Muscle of back (tissue), 11 donors: ENCODE measurements around the gene CHRNA4. TPM values are rescaled to one million over a fixed set of nuclear protein-coding genes. Genes with fewer than 3 reads are reported as not detected.
"Not testable (repeated sequence)": the region's sequence is repeated elsewhere in the genome, so short reads cannot be mapped to it uniquely, and the experiment has no call there.

Source experiments
- DNase-seq, 3 donors: peaks; one replicate each; pipeline versions ENCODE4 v3.0.0 to v3.0.0-alpha.2; 2013
- polyA plus RNA-seq, 10 donors: library from polyadenylated mRNA; unstranded; fragments of 120-200 nt; gene quantifications; one replicate each; pipeline ENCODE4 v1.2.1, GENCODE V29; 2013; ENCODE audit not compliant: insufficient read length in 10 of 10

Gene CHRNA4
- polyA plus RNA-seq, 10 donors: 0.14 to 1.5 (median 0.61) TPM

DNA sequence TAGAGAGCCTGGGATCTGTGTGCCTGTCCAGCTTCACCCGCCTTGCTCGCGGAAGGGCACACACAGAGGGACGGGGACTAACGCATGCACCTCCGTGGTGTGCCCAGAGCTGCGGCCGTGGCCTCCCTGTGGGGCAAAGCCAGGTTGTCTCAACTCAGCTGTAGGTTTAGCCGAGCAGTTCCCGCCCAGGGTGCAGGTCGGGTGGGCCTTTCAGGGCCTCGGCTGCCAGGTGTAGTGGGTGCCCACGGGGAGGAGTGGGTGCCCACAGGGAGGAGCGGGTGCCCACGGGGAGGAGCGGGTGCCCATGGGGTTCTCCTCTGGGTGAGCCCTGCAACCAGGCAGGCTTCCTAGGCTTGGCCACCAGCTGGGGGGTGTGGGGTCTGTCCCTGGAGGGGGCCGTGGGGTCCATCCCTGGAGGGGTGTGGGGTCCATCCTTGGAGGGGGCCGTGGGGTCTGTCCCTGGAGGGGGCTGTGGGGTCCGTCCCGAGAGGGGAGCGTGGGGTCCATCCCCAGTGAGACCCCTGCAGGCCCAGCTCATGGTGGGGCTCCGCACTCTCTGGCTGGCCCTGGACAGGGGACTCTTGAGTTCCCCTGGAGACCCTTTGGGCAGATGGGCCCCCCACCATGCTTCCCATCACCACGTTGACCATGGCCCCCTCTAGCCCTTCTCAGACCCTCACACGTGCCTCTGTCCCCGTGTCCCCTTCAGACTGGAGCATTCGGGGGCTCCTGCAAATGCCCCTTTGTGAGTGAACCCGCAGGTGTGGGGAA, 37.8 kb upstream of the CHRNA4 start:
- DNase-seq: no peak

DNA sequence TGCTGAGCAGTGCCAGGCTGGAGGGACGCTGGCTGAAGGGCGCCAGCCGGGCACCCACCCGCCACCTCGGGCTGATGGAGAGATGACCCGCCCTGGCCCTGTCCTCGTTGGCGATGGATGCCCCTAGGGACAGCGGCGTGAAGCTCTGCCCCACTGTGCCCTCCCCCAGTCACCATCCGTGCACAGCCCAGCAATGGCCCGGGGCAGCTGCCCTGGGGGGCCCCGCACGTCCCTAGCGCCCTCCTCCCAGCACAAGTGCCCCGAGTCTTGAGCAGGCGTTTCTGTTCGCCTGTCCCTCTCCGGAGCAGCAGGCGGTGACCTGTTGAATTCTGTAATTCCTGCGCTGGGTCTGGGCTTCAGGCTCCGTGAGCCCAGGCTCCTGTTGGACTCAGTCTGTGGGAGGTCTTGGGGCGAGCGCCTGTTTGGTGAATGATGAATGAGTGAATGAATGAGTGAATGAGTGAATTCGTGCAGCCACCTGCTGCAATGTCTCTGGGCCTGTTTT, 36.8 kb upstream of the CHRNA4 start:
- no peak for DNase-seq

DNA sequence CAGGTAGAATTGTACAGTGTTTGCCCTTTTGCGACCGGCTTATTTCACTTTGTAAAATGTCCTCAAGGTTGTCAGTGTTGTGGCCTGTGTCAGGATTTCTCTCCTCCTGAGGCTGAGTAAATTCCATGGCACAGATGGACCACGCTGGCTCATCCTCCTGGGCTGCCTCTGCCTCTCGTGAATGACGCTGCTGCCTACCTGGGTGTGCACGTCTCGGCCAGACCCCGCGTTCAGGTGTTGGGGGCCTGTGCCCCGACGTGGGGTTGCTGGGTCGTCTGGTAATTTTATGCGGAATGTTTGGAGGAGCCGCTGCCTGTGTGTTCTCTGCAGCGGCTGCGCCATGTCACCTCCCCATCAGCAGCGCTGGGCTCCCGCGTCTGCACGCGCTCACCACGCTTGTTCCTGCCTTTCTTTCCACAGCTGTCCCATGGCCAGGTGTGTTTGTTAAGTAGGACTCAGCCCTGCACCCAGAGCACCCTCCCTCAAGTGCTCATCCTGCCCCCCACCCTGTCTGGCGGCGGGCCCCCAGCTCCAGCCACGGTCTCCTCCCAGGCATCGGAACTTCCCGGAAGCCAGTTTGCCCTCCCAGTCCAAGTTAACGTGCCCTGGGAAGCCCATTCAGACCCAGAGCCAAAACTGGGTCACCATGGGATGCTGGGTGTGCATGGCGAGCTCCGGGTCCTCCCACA, 36.1 kb upstream of the CHRNA4 start:
- no peak for DNase-seq

DNA sequence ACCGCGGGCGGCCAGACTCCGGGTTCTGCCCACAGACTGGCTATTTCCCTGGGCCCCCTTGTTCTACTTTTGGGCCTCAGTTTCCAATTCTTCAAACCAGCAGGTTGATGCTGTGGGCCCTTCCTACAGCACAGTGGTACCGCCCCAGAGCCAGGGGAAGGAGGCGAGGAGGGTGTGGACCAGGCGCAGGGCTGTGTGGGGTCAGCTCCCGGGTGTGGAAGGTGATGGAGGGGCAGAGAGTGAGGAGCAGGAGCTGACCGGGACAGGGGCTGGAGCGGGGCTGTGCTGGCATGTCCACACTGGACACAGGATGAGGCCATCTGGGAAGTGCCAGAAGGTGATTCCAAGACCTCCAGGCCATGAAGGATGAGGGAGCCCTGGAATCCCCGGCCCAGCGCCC, 35.2 kb upstream of the CHRNA4 start:
- no peak for DNase-seq

DNA sequence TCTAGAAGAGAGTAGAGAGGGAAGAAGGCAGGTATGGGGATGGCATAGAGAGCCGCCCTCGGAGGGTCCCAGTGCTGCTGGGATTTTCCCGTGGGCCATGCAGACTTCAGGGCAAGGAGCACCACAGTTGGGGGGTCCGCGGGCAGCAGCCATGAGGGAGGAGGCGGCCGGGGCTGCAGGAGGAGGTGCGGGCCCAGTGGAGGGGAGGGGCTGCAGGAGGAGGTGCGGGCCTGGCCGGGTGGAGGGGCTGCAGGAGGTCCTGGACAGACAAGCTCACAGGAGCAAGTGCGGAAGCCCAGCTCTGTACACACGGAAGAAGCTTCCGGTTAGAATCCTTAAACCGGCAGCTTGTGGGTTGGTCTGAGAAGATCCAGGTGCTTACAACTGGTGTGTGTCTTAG, 34.6 kb upstream of the CHRNA4 start:
- DNase-seq: no peak

DNA sequence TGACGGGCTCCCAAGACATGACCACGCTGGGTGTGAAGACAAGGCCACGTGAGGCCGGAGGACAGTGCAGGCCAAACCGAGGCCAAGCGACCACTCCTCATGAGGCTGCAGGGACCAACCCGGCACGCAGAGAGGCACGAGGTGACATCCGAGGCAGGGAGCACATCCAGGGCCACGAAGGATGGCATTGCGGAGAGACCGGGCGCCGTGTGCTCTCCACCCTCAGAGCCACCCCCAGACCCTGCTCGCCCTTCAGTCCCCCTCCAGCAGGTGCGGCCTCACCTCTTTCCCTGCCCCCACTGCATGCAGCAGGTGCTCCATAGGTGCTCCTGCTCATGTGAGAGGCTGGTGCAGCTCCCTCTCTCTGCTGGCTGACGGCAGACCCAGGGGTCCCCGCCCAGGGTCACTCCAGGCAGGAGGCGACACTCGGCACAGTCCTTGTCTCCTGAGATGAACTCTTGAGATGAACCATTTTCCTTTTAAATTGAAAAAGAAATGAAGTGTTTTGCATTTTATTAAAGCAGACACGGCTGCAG, 33.8 kb upstream of the CHRNA4 start:
- DNase-seq: no peak

DNA sequence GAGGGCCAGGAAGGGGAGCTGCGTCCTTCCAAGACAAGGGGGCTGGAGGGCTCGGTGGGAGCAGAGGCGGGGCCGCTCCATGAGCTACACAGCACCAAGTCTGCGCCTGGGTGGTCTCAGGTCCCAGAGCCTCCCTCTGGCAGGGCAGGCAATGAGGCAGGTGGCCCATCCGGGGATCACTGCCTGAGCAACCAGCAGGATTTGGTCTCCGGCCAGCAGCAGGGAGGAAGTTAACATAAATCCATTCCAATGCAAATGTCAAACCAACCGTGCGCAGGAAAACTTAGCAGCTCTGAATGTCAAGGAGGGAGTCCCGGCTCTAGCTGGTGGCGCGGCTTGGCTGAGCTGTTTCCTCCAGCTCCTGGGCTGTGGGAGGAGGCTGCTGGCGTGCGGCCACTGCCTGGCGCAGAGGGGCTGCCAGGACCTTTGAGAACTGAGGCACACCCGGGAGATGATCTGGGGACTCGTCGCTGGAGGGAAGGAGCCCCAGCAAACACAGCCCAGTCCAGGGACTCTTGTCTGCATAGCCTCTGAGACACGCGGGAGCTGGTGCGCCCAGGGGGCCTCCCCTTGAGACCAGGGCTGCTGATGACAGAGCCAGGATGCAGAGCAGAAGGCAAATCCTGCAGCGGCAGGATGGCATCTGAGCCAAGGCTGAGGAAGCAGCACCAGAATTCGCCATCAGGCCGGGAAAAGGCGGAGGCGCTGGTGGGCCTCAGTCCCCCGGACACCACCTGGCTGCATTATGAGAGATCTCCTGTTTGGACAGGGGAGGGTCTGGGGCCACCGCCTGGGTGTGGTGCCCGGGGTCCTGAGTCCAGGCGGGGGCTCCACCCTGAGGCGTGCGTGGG, 33.1 kb upstream of the CHRNA4 start:
- peak; percentile 4 to 74 (median 33) for DNase-seq

DNA sequence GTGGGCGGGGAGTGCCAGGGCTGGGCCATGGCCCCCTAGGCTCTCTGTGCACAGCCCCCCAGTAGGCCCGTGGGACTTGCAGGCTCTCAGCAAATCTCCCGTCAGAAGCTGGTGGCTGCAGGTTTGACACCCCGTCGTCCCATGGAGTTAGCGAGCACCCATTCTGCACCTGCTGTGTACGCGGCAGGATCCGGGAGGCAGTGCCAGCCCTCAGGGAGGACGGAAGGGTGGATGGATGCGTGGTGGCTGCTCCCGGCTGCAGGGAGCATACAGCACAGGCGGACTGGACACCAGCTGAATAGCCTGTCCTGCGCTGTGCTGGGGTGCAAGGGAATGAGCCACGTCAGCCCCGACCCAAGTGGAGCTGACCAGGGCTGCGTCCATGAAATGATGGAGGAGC, 32.4 kb upstream of the CHRNA4 start:
- DNase-seq: no peak

DNA sequence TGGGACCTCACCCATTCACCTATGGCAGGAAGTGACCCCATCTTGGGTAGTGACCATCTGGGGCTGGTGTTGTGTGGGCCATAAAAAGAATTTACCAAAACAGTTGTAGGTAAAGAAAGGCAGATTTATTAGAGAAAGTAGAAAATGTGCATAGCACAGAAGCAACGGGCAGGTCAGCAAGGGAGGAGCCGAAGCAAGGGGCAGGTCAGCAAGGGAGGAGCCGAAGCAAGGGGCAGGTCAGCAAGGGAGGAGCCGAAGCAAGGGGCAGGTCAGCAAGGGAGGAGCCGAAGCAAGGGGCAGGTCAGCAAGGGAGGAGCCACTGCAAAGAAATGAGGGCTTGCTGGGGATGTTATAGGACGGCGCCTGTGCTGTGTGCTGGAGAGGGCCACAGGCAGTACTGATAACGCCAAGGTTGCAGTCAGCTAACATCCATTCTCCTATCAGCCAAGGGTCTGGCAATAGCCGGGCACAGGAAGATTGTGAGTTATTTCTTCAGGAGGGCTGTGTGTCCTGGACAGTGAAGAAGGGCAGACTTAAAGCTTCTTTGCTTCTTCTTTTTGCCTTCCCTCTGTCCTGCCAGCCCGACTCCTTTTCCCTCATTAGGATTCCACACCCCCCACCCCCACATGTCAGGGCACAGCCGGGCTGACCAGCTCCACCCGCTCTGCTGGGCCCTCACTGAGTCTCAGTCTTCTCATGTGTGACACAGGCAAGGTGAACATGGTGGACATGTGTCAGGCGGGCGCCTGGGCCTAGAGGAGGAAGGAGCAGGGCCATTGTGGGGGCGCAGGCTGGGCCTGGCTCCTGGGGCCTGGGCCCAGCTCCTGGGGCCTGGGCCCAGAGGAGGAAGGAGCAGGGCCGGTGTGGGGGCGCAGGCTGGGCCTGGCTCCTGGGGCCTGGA, 31.6 kb upstream of the CHRNA4 start:
- no peak for DNase-seq

DNA sequence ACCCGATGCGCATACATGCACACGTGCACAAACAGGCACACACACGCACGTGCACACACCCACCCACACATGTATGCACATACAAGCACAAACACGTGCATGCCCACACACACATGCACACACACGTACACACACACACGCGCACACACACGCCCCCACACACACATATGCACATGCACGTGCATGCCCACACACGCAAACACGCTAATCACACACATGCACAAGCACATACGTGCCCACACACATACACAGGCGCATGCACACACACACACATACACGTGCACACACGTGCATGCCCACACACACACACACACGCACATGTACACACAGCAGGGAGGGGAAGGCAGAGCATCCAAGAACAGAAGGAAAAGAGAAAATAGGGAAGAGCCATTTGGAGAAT, 26.8 kb upstream of the CHRNA4 start:
- no peak for DNase-seq

DNA sequence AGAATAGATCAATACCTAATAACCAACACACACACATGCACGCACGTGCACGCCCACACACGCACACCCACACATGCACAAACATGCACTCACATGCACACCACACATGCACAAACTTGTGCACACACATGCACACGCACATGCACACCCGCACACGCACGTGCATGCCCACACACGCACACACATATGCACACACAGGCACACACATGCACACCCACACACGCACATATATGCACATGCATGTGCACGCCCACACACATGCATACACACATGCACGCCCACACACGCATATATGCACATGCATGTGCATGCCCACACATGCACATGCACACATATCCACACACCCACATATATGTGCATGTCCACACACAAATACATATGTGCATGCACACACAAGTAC, 26.2 kb upstream of the CHRNA4 start:
- no peak for DNase-seq

DNA sequence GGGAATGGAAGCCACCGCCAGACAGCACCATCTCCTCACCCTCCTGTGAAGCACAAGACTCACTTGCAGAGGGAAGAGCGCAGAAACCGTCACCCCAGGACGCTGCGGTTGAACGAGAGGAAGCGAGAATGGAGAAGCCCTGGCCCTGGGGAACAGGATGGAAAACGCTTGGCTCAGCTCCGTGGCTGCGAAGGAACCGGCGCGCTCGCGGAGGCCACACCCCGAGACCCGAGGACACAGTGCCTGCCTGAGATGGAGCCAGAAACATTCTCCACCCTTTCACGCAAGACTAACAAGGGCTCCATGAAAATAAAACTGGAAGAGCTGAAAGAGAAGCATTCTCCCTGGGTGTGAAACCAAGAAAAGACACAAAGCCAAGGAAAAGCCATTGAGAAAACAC, 25.3 kb upstream of the CHRNA4 start:
- DNase-seq: no peak

DNA sequence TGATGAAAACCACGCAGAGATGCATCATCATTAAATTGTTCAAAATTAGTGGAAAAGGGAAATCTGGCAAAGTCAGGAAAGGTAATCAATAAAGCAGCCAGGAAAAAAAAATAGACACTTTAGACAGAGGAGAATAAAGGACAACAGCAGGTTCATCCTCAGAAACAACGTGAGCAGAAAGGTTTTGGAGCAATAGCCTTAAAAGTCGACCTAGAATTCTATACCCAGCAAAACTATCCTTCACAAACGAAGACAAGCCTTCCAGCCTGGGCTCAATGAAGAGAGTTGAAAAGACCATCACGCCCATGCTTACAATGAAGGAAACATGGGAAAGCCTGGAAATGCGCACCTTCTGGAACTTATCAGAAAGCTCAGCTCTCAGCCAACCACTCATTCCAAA, 24.7 kb upstream of the CHRNA4 start:
- no peak for DNase-seq

DNA sequence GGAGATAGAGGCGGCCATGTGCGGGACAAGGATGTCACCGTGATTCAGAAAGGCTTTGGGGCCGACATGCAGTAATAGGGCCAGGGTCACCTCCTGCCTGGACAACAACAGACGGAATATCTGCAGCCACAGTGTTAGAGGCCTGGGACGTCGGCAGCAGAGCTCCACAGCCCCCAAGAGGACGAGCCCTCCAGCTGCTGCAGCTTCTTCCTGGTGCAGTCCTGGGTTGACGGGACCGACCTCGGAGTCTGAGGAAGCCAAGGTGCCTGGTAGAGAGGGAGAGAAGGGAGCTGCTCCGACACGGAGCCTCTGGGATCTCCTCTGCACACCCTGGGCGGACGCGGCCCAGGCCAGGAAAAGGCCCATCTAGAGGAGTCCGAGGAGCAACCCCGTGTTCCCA, 23.2 kb upstream of the CHRNA4 start:
- no peak for DNase-seq

DNA sequence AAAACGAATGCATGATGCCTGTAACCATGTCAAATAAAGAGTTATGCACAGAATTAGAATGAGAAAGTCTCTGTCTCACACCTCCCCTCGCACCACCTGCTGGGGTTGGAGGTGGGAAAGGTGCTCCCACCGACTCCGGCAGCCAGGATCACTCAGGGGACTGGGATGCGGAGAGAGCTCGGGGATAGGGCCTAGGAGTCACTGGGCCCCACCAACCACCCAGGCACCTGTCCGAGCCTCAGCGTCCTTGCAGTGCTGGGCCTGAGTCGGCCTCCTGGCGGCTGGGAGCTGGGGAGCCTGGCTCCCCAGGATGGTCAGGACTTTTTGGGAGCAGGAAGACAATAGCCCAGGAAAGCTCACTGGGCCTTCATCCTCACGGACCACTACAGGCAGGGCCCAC, 22.4 kb upstream of the CHRNA4 start:
- DNase-seq: no peak

DNA sequence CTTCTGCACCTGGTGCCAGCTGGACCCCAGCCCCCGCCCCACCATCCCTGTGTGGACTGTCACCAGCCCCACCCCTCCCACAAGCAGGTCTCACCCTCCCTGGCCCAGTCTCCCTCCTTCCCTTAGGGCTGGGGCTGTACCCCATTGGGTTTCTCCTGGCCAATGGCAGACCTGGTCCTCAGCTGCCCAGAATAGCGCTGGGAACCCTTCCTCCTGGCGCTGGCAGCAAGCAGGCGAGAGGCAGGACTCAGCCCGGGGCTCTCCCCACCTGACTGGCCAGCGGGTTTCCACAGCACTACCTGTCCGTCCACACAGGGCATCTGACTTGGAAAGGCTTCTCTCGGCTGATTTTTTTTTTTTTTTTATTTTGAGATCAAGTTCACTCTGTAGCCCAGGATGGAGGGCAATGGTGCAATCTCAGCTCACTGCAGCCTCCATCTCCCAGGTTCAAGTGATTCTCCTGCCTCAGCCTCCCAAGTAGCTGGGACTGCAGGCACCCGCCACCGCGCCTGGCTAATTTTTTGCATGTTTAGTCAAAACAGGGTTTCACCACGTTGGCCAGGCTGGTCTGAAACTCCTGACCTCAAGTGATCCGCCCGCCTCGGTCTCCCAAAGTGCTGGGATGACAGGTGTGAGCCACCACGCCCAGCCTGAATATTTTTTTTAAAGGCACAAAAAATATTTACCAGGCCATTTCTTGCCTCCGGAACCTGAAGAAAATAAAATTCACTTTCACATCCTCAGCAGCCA, 21.6 kb upstream of the CHRNA4 start:
- no peak for DNase-seq

DNA sequence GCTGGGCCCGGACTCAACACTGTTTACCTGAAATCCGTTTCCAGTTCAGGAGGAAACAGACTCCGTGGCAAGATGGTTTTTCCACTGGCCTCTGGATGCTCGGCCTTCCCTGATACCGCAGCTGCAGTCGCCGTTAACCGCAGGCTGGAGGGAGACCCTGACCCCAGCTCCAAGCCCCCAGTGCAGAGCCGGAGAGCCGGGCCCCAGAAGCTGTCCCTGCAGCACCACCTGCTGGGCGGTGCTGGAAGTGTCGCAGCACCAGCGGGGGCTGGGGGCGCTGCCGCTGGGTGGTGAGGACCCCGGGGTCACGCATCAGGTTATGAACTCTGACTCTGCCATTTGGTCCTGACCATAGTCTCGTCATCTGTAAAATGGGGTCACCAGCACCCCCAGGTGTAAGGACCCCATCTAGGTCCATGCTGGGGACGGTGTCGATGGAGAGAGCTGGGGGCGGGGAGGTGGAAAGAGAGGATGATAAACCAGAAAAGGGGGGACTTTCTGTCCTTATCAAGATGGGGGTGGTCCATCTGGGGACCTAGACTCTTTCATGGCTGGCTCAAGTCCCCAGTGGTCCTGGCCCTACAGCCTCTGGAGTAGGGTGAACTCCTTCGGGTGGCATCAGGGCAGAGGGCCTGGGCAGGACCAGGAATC, 20.8 kb upstream of the CHRNA4 start:
- peak in 1 of 3 donors; percentile 60 for DNase-seq

DNA sequence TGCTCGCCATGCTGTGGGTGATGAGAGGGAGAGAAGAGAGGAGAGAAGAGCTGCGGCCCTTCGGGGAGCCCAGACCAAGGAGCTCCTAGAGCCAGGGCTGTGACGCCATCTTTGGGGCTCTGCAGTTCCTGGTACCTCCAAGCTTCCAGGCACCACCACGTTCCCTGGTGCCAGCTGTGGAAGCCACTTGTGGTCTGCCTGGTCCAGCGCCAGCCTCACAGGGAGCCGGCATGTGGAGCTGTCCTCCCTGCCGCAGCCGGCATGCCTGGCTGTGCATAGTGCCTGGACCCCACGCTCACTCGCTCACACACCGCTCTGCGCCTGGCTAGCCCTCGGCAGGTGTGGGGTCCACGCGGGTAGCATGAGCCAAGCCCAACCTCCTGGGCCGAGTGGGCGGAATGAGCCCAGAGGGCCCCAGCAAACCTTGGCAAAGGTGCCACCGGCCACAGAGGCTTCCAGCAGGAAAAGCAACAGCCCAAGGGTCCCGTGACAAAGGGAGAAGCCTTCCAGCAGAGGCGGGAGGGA, 19.3 kb upstream of the CHRNA4 start:
- DNase-seq: no peak

DNA sequence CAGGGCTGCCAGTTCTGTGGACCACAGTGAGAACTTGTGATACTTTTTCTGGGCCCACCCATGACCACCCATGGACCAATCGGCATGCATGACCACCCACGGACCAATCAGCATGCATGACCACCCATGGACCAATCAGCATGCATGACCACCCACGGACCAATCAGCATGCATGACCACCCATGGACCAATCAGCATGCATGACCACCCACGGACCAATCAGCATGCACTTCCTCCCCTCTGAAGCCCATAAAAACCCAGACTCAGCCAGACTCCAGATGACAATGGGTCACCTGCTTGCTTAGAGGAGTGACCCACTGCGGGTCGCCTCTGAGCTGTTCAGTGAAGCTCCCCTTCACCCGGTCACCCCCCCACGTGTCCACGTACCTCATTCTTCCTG, 18.7 kb upstream of the CHRNA4 start:
- not testable (repeated sequence) for DNase-seq

DNA sequence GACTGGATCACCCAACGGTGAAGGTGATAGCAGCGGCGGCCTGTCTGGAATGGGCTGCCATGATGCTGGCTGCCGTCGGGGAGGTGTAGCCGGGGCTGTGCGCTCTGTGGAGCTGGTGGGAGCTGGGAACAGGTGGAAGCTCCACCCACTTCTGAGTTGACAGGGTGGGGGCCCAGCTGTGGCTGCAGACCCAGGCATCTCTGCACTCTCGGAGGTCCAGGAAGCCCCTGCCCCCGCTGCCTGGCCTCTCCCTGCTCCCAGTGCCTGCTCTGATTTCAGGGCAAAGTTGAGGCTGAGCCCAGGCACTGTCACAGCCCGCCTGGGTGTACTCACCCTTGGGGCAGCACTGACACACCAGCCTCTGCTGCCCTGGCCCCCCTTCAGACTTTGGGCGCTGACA, 18.1 kb upstream of the CHRNA4 start:
- DNase-seq: no peak
